GM23338 (cell line): ENCODE measurements around the gene SND1. TPM values are rescaled to one million over a fixed set of nuclear protein-coding genes. Genes with fewer than 3 reads are reported as not detected.

Experiments used
- ATAC-seq: fragments of 200-7000 bp; cut with Tn5 transposase; 3 replicates; pipeline ENCODE4 v1.9.1; 2020
- DNase-seq: peaks from one replicate; pipeline ENCODE4 v3.0.0-alpha.2; 2015; ENCODE audit warnings: low spot score
- H2AFZ ChIP-seq: fragments of 200-600 bp; sonication (generic); 2 replicates; pipeline ENCODE4 v1.8.0; 2016; ENCODE audit warnings: antibody characterized with exemption, mild to moderate bottlenecking, moderate library complexity
- H3F3A ChIP-seq: fragments of 200-600 bp; sonication (generic); replicated peaks from 2 replicates; pipeline ENCODE4 v1.8.0; 2017; ENCODE audit warnings: antibody characterized with exemption, mixed run types, low read depth
- H3K27ac ChIP-seq: fragments of 200-600 bp; sonication (generic); 2 replicates; pipeline ENCODE4 v1.6.1; 2016; ENCODE audit warnings: low read depth
- H3K27me3 ChIP-seq: fragments of 200-600 bp; sonication (generic); 2 replicates; pipeline ENCODE4 v1.8.0; 2016; ENCODE audit warnings: mild to moderate bottlenecking, mixed run types, moderate library complexity; ENCODE audit not compliant: insufficient read depth
- H3K36me3 ChIP-seq: fragments of 200-600 bp; sonication (generic); 2 replicates; pipeline ENCODE4 v1.8.0; 2016; ENCODE audit warnings: mild to moderate bottlenecking; ENCODE audit not compliant: insufficient read depth
- H3K4me1 ChIP-seq: fragments of 200-600 bp; sonication (generic); 2 replicates; pipeline ENCODE4 v1.8.0; 2016; ENCODE audit warnings: mild to moderate bottlenecking, moderate library complexity; ENCODE audit not compliant: insufficient read depth
- H3K4me2 ChIP-seq: fragments of 200-600 bp; sonication (generic); 2 replicates; pipeline ENCODE4 v1.7.1; 2017; ENCODE audit warnings: mixed run types
- H3K4me3 ChIP-seq: fragments of 200-600 bp; sonication (generic); 2 replicates; pipeline ENCODE4 v1.6.1; 2016; ENCODE audit warnings: mixed run types
- H3K79me2 ChIP-seq: fragments of 200-600 bp; sonication (generic); replicated peaks from 2 replicates; pipeline ENCODE4 v1.8.0; 2017; ENCODE audit warnings: mild to moderate bottlenecking; ENCODE audit not compliant: insufficient read depth
- H3K9me2 ChIP-seq: fragments of 200-600 bp; sonication (generic); 2 replicates; pipeline ENCODE4 v1.8.0; 2017; ENCODE audit not compliant: insufficient read depth
- H4K20me1 ChIP-seq: fragments of 200-600 bp; sonication (generic); replicated peaks from 2 replicates; pipeline ENCODE4 v1.8.0; 2017; ENCODE audit warnings: mild to moderate bottlenecking; ENCODE audit not compliant: insufficient read depth
- H3K27ac Mint-ChIP-seq: 2 replicates; pipeline ENCODE4 v1.8.0; 2020; ENCODE audit warnings: inconsistent platforms, mild to moderate bottlenecking, moderate library complexity, mixed read lengths
- H3K27me3 Mint-ChIP-seq: 3 replicates; pipeline ENCODE4 v1.8.0; 2022; ENCODE audit warnings: low read depth, mild to moderate bottlenecking, moderate library complexity, mixed read lengths, inconsistent platforms; ENCODE audit not compliant: insufficient read depth, poor library complexity
- H3K36me3 Mint-ChIP-seq: 3 replicates; pipeline ENCODE4 v1.8.0; 2021; ENCODE audit warnings: low read depth, mild to moderate bottlenecking, inconsistent platforms, moderate library complexity, mixed read lengths
- H3K4me1 Mint-ChIP-seq: 3 replicates; pipeline ENCODE4 v1.8.0; 2020; ENCODE audit warnings: mild to moderate bottlenecking, inconsistent platforms, mixed read lengths
- H3K4me3 Mint-ChIP-seq: 3 replicates; pipeline ENCODE4 v1.8.0; 2021; ENCODE audit warnings: moderate library complexity, mild to moderate bottlenecking, inconsistent platforms, mixed read lengths
- H3K9me3 Mint-ChIP-seq: 3 replicates; pipeline ENCODE4 v1.8.0; 2020; ENCODE audit warnings: moderate library complexity, mild to moderate bottlenecking, inconsistent platforms, mixed read lengths
- CREB1 ChIP-seq: fragments of 250-450 bp; sonication (Bioruptor Pico); IDR thresholded peaks from 2 replicates; pipeline ENCODE4 v1.5.0; 2020; ENCODE audit warnings: low read depth, mild to moderate bottlenecking, moderate library complexity
- CTCF ChIP-seq, 2 experiments: fragments of 200-600 bp in 1 of 2; sonication (generic) in 1 of 2; conservative IDR thresholded peaks; 2 replicates each; pipeline versions ENCODE4 v1.5.1 to v1.6.1; 2016 to 2017; ENCODE audit warnings: antibody characterized with exemption in 2 of 2, low read depth in 2 of 2, mild to moderate bottlenecking in 2 of 2, moderate library complexity in 1 of 2
- ETS1 ChIP-seq: IDR thresholded peaks from 2 replicates; pipeline ENCODE4 v1.6.1; 2016; ENCODE audit warnings: antibody characterized with exemption
- EZH2 ChIP-seq: fragments of 200-600 bp; sonication (generic); IDR thresholded peaks from one replicate; pipeline ENCODE4 v1.8.0; 2017; ENCODE audit warnings: antibody characterized with exemption, mild to moderate bottlenecking, low read depth; ENCODE audit not compliant: unreplicated experiment
- EZH2phosphoT487 ChIP-seq: fragments of 200-600 bp; sonication (generic); IDR thresholded peaks from one replicate; pipeline ENCODE4 v1.8.1; 2018; ENCODE audit warnings: antibody characterized with exemption; ENCODE audit not compliant: unreplicated experiment
- JUNB ChIP-seq: IDR thresholded peaks from one replicate; pipeline ENCODE4 v1.6.1; 2016; ENCODE audit warnings: antibody characterized with exemption; ENCODE audit not compliant: unreplicated experiment
- NANOG ChIP-seq: IDR thresholded peaks from 2 replicates; pipeline ENCODE4 v1.6.1; 2016; ENCODE audit warnings: antibody characterized with exemption, borderline replicate concordance
- POLR2AphosphoS5 ChIP-seq: IDR thresholded peaks from 2 replicates; pipeline ENCODE4 v1.6.1; 2016; ENCODE audit warnings: antibody characterized with exemption, low read depth
- REST ChIP-seq: IDR thresholded peaks from one replicate; pipeline ENCODE4 v1.6.1; 2018; ENCODE audit warnings: antibody characterized with exemption; ENCODE audit not compliant: unreplicated experiment
- STAT1 ChIP-seq: IDR thresholded peaks from one replicate; pipeline ENCODE4 v1.6.1; 2016; ENCODE audit warnings: antibody characterized with exemption; ENCODE audit not compliant: unreplicated experiment
- ZNF114 ChIP-seq: fragments of 250-450 bp; sonication (Bioruptor Pico); IDR thresholded peaks from 2 replicates; pipeline ENCODE4 v1.5.0; 2020; ENCODE audit warnings: mild to moderate bottlenecking, moderate library complexity
- ZNF331 ChIP-seq: fragments of 250-450 bp; sonication (Bioruptor Pico); IDR thresholded peaks from 2 replicates; pipeline ENCODE4 v1.5.0; 2020; ENCODE audit warnings: low read depth, mild to moderate bottlenecking, moderate library complexity
- ZNF462 ChIP-seq: fragments of 250-450 bp; sonication (Bioruptor Pico); IDR thresholded peaks from 2 replicates; pipeline ENCODE4 v1.5.0; 2020; ENCODE audit warnings: mild to moderate bottlenecking, moderate library complexity
- polyA plus RNA-seq: library from polyadenylated mRNA; unstranded; fragments of >200 nt; fragmentation: Nextera tagmentation; extraction: Ambion mirVana; gene quantifications from 2 replicates; pipeline ENCODE4 v1.2.1, GENCODE V29; 2016
- total RNA-seq: library from RNA; depleted of rRNA; stranded (reverse); fragments of >200 nt; shearing (Covaris generic); gene quantifications from 2 replicates; pipeline ENCODE4 v1.2.3, GENCODE V29; 2014

SND1 gene
- total and polyA plus RNA-seq, 2 experiments from 2014 or later: 107 to 254 TPM

GRCh38 chr7:128091106-128091505 lies 439.1 kb downstream of the SND1 start:
- no peaks in the 10 kb centered on the region for H3K9me3 Mint-ChIP-seq
- H3K27ac Mint-ChIP-seq: no peak overlapping the region
- H3F3A ChIP-seq: no peaks in the 10 kb centered on the region
- H3K36me3 ChIP-seq: no peaks in the 10 kb centered on the region; the same call in 1 of the 2 replicates
- DNase-seq (no peak), ATAC-seq (no peak)
- H2AFZ ChIP-seq: no peak overlapping the region
- H3K4me3 Mint-ChIP-seq: no peak overlapping the region
- H3K27ac ChIP-seq: no peak overlapping the region
- peaks cover 3% of the 10 kb centered on the region; the same call in 2 of the 3 replicates for H3K4me1 Mint-ChIP-seq
- TF ChIP-seq ETS1 (no peak), STAT1 (no peak), ZNF114 (no peak), EZH2phosphoT487 (no peak), NANOG (no peak), ZNF462 (CRISPR knock-in tag) (no peak), REST (no peak), JUNB (no peak), CREB1 (CRISPR knock-in tag) (no peak), CTCF (conservative IDR thresholded peaks at IDR 0.05; ENCODE audit: low read depth in 2 of 2) (no peak), ZNF331 (CRISPR knock-in tag) (no peak), EZH2 (no peak), POLR2AphosphoS5 (no peak)
- no peaks in the 10 kb centered on the region; the same call in none of the 2 replicates for H4K20me1 ChIP-seq
- H3K4me1 ChIP-seq: no peaks in the 10 kb centered on the region
- H3K4me3 ChIP-seq: no peak overlapping the region
- no peaks in the 10 kb centered on the region for H3K27me3 ChIP-seq
- H3K9me2 ChIP-seq: no peaks in the 10 kb centered on the region
- peaks cover 53% of the 10 kb centered on the region for H3K36me3 Mint-ChIP-seq
- H3K79me2 ChIP-seq: no peaks in the 10 kb centered on the region
- H3K27me3 Mint-ChIP-seq: peaks cover 12% of the 10 kb centered on the region
- no peak overlapping the region for H3K4me2 ChIP-seq
